K562 (cell line): ENCODE results near the gene GNAT3. TPM values are rescaled to one million over a fixed set of nuclear protein-coding genes. Genes with fewer than 3 reads are reported as not detected.

Experiments
- ATAC-seq: fragments of 200-7000 bp; cut with Tn5 transposase; 3 replicates; pipeline ENCODE4 v1.9.1; 2020; ENCODE audit warnings: moderate library complexity
- BruUV-seq: library from RNA; stranded (reverse); fragments of 400-500 nt; replicated peaks from 2 replicates; lab custom pipeline; 2021; lab: Mats Ljungman, UMichigan
- CTCF ChIA-PET: fragments of 300-600 bp; formaldehyde crosslinking; extraction: SDS; loops from one replicate; lab custom pipeline; 2021; ENCODE audit warnings: low intra/inter-chr PET ratio; lab: Yijun Ruan, JAX
- POLR2A ChIA-PET: fragments of 300-600, 350-650 bp; sonication (Branson Sonifier 250); formaldehyde crosslinking; extraction: SDS; loops from one replicate; lab custom pipeline; 2021; ENCODE audit warnings: antibody characterized with exemption, inconsistent platforms; lab: Yijun Ruan, JAX
- DNase-seq, 4 experiments: peaks; one replicate each; pipeline versions ENCODE4 v3.0.0 to v3.0.0-alpha.2; 2011 to 2018; ENCODE audit warnings: low spot score in 3 of 4, mixed read lengths in 3 of 4; ENCODE audit errors: extremely low read depth in 1 of 4
- FAIRE-seq: peaks from 2 replicates; lab custom pipeline; 2011; peaks lifted over from hg19 to GRCh38; lab: Jason Lieb, UNC
- H2AFZ ChIP-seq: 2 replicates; pipeline ENCODE4 v1.6.0; 2011; ENCODE audit warnings: low read depth, low read length, control low read depth, inconsistent platforms
- H3K27ac ChIP-seq: fragments of 200-600 bp; 3 replicates; pipeline ENCODE4 v1.8.0; 2011; ENCODE audit warnings: low read depth, mild to moderate bottlenecking, control low read depth, inconsistent platforms, low read length, moderate library complexity, mixed read lengths; ENCODE audit errors: extremely low read depth
- H3K27me3 ChIP-seq, 2 experiments: fragments of 300-600 bp in 1 of 2; 2 replicates in 1 of 2; 3 replicates in 1 of 2; pipeline versions ENCODE4 v1.6.0 to v1.8.0; 2011; ENCODE audit warnings: inconsistent platforms in 2 of 2, low read length in 2 of 2, mild to moderate bottlenecking in 1 of 2, mixed read lengths in 1 of 2, moderate library complexity in 1 of 2; ENCODE audit not compliant: control insufficient read depth in 2 of 2, insufficient read depth in 2 of 2
- H3K36me3 ChIP-seq: fragments of 300-600 bp; 3 replicates; pipeline ENCODE4 v1.8.0; 2011; ENCODE audit warnings: mild to moderate bottlenecking, low read length, inconsistent platforms; ENCODE audit not compliant: control insufficient read depth, insufficient read depth
- H3K4me1 ChIP-seq, 2 experiments: fragments of 200-600 bp in 1 of 2; replicated peaks in 1 of 2; 2 replicates in 1 of 2; 3 replicates in 1 of 2; pipeline versions ENCODE4 v1.5.1 to v1.8.0; 2011; ENCODE audit warnings: inconsistent platforms in 2 of 2, low read length in 2 of 2, mild to moderate bottlenecking in 1 of 2, mixed read lengths in 1 of 2, moderate library complexity in 1 of 2; ENCODE audit not compliant: control insufficient read depth in 2 of 2, insufficient read depth in 2 of 2
- H3K4me2 ChIP-seq: 2 replicates; pipeline ENCODE4 v1.6.1; 2011; ENCODE audit warnings: low read length, control low read depth, inconsistent platforms, mixed read lengths; ENCODE audit not compliant: insufficient read depth
- H3K4me3 ChIP-seq: fragments of 200-600 bp; sonication (generic), shearing (Covaris generic); 2 replicates; pipeline ENCODE4 v1.5.1; 2016; ENCODE audit warnings: control low read depth, inconsistent platforms
- H3K79me2 ChIP-seq: fragments of 200-600 bp; 3 replicates; pipeline ENCODE4 v1.8.0; 2011; ENCODE audit warnings: low read length, inconsistent platforms; ENCODE audit not compliant: control insufficient read depth, insufficient read depth
- H3K9ac ChIP-seq, 2 experiments: 2 replicates each; pipeline versions ENCODE4 v1.6.0 to v1.6.1; 2011; ENCODE audit warnings: low read depth in 2 of 2, low read length in 2 of 2, control low read depth in 1 of 2, inconsistent platforms in 1 of 2, mild to moderate bottlenecking in 1 of 2, mixed read lengths in 1 of 2; ENCODE audit not compliant: insufficient read depth in 1 of 2
- H3K9me1 ChIP-seq: one replicate; pipeline ENCODE4 v1.6.0; 2011; ENCODE audit warnings: inconsistent platforms, mild to moderate bottlenecking, low read length, moderate library complexity; ENCODE audit not compliant: control insufficient read depth, insufficient read depth
- H3K9me3 ChIP-seq: replicated peaks from 2 replicates; pipeline ENCODE4 v1.5.1; 2011; ENCODE audit warnings: low read depth, low read length, inconsistent platforms; ENCODE audit not compliant: control insufficient read depth, insufficient read depth
- H4K20me1 ChIP-seq: replicated peaks from 2 replicates; pipeline ENCODE4 v1.6.1; 2011; ENCODE audit warnings: low read length, inconsistent platforms, mixed read lengths; ENCODE audit not compliant: control insufficient read depth, insufficient read depth
- CEBPG ChIP-seq, 3 experiments: fragments of 200-800 bp in 1 of 3; sonication (Bioruptor generic) in 1 of 3; sonication (generic) in 1 of 3; formaldehyde crosslinking in 1 of 3; IDR thresholded peaks in 2 of 3; conservative IDR thresholded peaks in 1 of 3; 2 replicates each; pipeline versions ENCODE4 v1.6.1 to v1.8.0; 2016 to 2022; ENCODE audit warnings: missing compliant biosample characterization in 2 of 3, missing genetic modification characterization in 2 of 3, mild to moderate bottlenecking in 1 of 3, missing genetic modification reagents in 1 of 3
- NFATC3 ChIP-seq: fragments of 450-650 bp; IDR thresholded peaks from 2 replicates; pipeline ENCODE4 v1.6.1; 2017; ENCODE audit warnings: mild to moderate bottlenecking
- WGBS: fragments of 100-300 bp; shearing (Covaris generic); methylation state at CpG from one replicate; pipeline ENCODE4 v1.1.6; 2016; ENCODE audit warnings: low coverage, mixed read lengths; ENCODE audit not compliant: insufficient coverage; ENCODE audit errors: missing lambda C conversion rate; 5-methylcytosine and 5-hydroxymethylcytosine counted together
- in situ Hi-C: fragments of 300-500 bp; cut with MboI; formaldehyde crosslinking; loops from 4 replicates; pipeline ENCODE4 v1.15.0; 2018; ENCODE audit warnings: inconsistent platforms, mixed read lengths
- intact Hi-C: fragments of 100-400 bp; cut with micrococcal nuclease; formaldehyde crosslinking; loops from 2 replicates; pipeline ENCODE4 v1.14.2; 2022
- polyA plus RNA-seq, 8 experiments: library from polyadenylated mRNA; depleted of rRNA in 4 of 8; stranded (reverse) in 5 of 8; unstranded in 3 of 8; fragments of >200 nt; fragmentation: Nextera tagmentation in 2 of 8; fragmentation: Illumina TruSeq in 1 of 8; extraction: Ambion mirVana in 2 of 8; extraction: Trizol in 1 of 8; gene quantifications; 2 replicates each; pipeline versions ENCODE4 v1.2.1 to v1.2.3, GENCODE V29; 2011 to 2014; ENCODE audit warnings: inconsistent platforms in 1 of 8, missing spikeins in 1 of 8
- total RNA-seq, 7 experiments: library from RNA; depleted of rRNA in 6 of 7; stranded (reverse); fragments of >200 nt in 6 of 7; fragmentation: Illumina TruSeq in 2 of 7; extraction: Trizol in 2 of 7; gene quantifications; 2 replicates each; pipeline versions ENCODE4 v1.2.1 to v1.2.3, GENCODE V29; 2011 to 2021; ENCODE audit warnings: low replicate concordance in 1 of 7
- TF ChIP-seq, protein P1 (sequence below): fragments of 450-650 bp; formaldehyde crosslinking; IDR thresholded peaks from 2 replicates; pipeline ENCODE4 v1.4.0; 2020; ENCODE audit warnings: mild to moderate bottlenecking, moderate library complexity
- TF ChIP-seq, protein P2 (sequence below): fragments of 450-650 bp; IDR thresholded peaks from 2 replicates; pipeline ENCODE4 v1.6.1; 2018; ENCODE audit warnings: mild to moderate bottlenecking, low read depth; ENCODE audit not compliant: partially characterized antibody

The GNAT3 gene
- total and polyA plus RNA-seq, 9 of the 15 experiments (the other 6 are each of a cell fraction or from before 2014, with no cell fraction given) = not detected

DNA sequence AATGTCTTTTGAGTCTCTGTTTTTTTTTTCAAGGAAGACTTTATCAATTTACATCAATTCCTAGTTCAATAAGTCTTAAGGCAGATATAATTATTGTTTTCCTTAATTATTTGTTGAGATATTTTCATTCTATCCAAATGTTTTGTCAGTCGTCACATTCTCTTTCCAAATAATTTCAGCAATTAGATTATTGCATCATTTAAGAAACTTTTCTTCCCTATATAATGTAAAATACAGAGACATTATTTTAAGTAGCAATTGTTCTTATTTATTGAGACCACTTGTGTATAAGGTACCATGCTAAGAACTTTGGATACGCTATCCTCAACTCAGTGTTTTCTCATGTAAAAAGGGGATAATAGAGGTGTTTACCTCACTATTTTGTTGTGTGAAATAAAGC is 38.1 kb upstream of the GNAT3 start:
- Histone ChIP-seq H3K4me2 (no peak overlapping the region), H3K4me1 (no peaks in the 10 kb centered on the region), H3K4me3 (no peak overlapping the region), H3K9me1 (no peaks in the 10 kb centered on the region), H3K9ac (no peak overlapping the region), H4K20me1 (no peaks in the 10 kb centered on the region), H2AFZ (no peak overlapping the region), H3K9me3 (no peaks in the 10 kb centered on the region), H3K36me3 (no peaks in the 10 kb centered on the region), H3K27me3 (no peaks in the 10 kb centered on the region), H3K27ac (no peak overlapping the region), H3K79me2 (no peaks in the 10 kb centered on the region)
- ATAC-seq = no peak
- in situ Hi-C loops = no loop called here
- FAIRE-seq = no peak
- ChIA-PET CTCF (no interaction called here), POLR2A (no interaction called here)
- DNase-seq = no peak
- no TSS peak for BruUV-seq
- 6% methylated on average over 2 of the region's 2 CpGs for WGBS
- TF ChIP-seq, protein P1, sequence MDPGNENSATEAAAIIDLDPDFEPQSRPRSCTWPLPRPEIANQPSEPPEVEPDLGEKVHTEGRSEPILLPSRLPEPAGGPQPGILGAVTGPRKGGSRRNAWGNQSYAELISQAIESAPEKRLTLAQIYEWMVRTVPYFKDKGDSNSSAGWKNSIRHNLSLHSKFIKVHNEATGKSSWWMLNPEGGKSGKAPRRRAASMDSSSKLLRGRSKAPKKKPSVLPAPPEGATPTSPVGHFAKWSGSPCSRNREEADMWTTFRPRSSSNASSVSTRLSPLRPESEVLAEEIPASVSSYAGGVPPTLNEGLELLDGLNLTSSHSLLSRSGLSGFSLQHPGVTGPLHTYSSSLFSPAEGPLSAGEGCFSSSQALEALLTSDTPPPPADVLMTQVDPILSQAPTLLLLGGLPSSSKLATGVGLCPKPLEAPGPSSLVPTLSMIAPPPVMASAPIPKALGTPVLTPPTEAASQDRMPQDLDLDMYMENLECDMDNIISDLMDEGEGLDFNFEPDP (CRISPR knock-in tag) = no peak
- no peak for TF ChIP-seq NFATC3
- TF ChIP-seq, protein P2, sequence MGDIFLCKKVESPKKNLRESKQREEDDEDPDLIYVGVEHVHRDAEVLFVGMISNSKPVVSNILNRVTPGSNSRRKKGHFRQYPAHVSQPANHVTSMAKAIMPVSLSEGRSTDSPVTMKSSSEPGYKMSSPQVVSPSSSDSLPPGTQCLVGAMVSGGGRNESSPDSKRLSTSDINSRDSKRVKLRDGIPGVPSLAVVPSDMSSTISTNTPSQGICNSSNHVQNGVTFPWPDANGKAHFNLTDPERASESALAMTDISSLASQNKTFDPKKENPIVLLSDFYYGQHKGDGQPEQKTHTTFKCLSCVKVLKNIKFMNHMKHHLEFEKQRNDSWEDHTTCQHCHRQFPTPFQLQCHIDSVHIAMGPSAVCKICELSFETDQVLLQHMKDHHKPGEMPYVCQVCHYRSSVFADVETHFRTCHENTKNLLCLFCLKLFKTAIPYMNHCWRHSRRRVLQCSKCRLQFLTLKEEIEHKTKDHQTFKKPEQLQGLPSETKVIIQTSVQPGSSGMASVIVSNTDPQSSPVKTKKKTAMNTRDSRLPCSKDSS = no peak
- no peak for TF ChIP-seq CEBPG (CRISPR knock-in tag; IDR thresholded peaks at IDR 0.05)
- TF ChIP-seq CEBPG (tag; conservative IDR thresholded peaks at IDR 0.05 in 1 of 2, IDR thresholded peaks at IDR 0.05 in 1 of 2) = peak in 1 of 2 experiments; percentile 71; a peak in 2 of 4 replicates
- intact Hi-C loops = no loop called here
